ENCODE results near the gene CT55.
"Not testable (repeated sequence)": the region's sequence is repeated elsewhere in the genome, so short reads cannot be mapped to it uniquely, and the experiment has no call there.

The CT55 gene

GRCh38 chrX:135185795-135186443, 14.7 kb upstream of the CT55 start:
- peak; percentile 51 for TF ChIP-seq CTCF (IDR thresholded peaks at IDR 0.05)

- no peak for TF ChIP-seq CTCF (IDR thresholded peaks at IDR 0.05)
These were observed 7.4 kb upstream of the CT55 start for GRCh38 chrX:135178636-135179035.

GRCh38 chrX:135170468-135170867, 730 bp downstream of the CT55 start:
- no peak for TF ChIP-seq CTCF (IDR thresholded peaks at IDR 0.05)

GRCh38 chrX:135168486-135168885, 2.7 kb downstream of the CT55 start:
- TF ChIP-seq CTCF (IDR thresholded peaks at IDR 0.05), result no peak

- TF ChIP-seq CTCF (IDR thresholded peaks at IDR 0.05), result not testable (repeated sequence)
These were observed 51.1 kb downstream of the CT55 start, which contains the start of gene ETDB for GRCh38 chrX:135120056-135120576. TSS of gene ETDB (minus strand) at chrX:135120526. CDS start at chrX:135119261, 1,265 bp downstream.

GRCh38 chrX:135114392-135114791, 56.8 kb downstream of the CT55 start:
- no peak for TF ChIP-seq CTCF (IDR thresholded peaks at IDR 0.05)

GRCh38 chrX:135112743-135113142, 58.5 kb downstream of the CT55 start:
- no peak for TF ChIP-seq CTCF (IDR thresholded peaks at IDR 0.05)
